Measurements from ENCODE around the gene ZKSCAN7. TPM values are rescaled to one million over a fixed set of nuclear protein-coding genes. Genes with fewer than 3 reads are reported as not detected.
"Not testable (repeated sequence)": the region's sequence is repeated elsewhere in the genome, so short reads cannot be mapped to it uniquely, and the experiment has no call there.

ZKSCAN7 gene
- polyA plus RNA-seq, 1 donor (not counting 4 experiments of a cell fraction or from before 2014, with no cell fraction given), result 1.6 TPM

- FAIRE-seq, result no peak
- dilution Hi-C loops (cut with MboI; ENCODE audit: extremely low pct_ligation_motif_present, low sequenced_read_pairs), result no loop called here
Observed at GRCh38 chr3:44529927-44530326, 25.1 kb upstream of the ZKSCAN7 start.

GRCh38 chr3:44530911-44531310 lies 24.1 kb upstream of the ZKSCAN7 start:
- H3K4me1 ChIP-seq (ENCODE audit: control insufficient read depth, extremely low read depth, insufficient read depth, low read length), result no peaks in the 10 kb centered on the region
- H3K4me3 ChIP-seq (ENCODE audit: control insufficient read depth in 2 of 3, extremely low read depth in 1 of 3, insufficient read depth in 2 of 3, low read depth in 1 of 3, low read length in 3 of 3), result no peak overlapping the region
- H3K9me3 ChIP-seq (ENCODE audit: control insufficient read depth, low read depth, low read length), result no peaks in the 10 kb centered on the region
- H3K79me2 ChIP-seq (ENCODE audit: control insufficient read depth, insufficient read depth, low read length), result no peaks in the 10 kb centered on the region
- no peak overlapping the region for H2AFZ ChIP-seq (ENCODE audit: control insufficient read depth, low read length)
- no peak overlapping the region for H3K4me2 ChIP-seq (ENCODE audit: control insufficient read depth, extremely low read depth, insufficient read depth, low read depth, low read length)
- TF ChIP-seq CTCF (optimal IDR thresholded peaks at IDR 0.05 in 1 of 3, IDR thresholded peaks at IDR 0.05 in 1 of 3, conservative IDR thresholded peaks at IDR 0.05 in 1 of 3; ENCODE audit: extremely low read depth in 1 of 3, insufficient read depth in 2 of 3, low read length in 3 of 3) (no peak), EZH2 (IDR thresholded peaks at IDR 0.05; ENCODE audit: low read length) (no peak)
- DNase-seq (ENCODE audit: low read depth, low spot score), result no peak
- no peaks in the 10 kb centered on the region for H3K36me3 ChIP-seq (ENCODE audit: control insufficient read depth in 2 of 2, extremely low read depth in 1 of 2, insufficient read depth in 2 of 2, low read length in 2 of 2)
- FAIRE-seq, result no peak
- dilution Hi-C loops (cut with MboI; ENCODE audit: extremely low pct_ligation_motif_present, low sequenced_read_pairs), result no loop called here
- H4K20me1 ChIP-seq (ENCODE audit: control insufficient read depth, extremely low read depth, insufficient read depth, low read length), result no peaks in the 10 kb centered on the region
- H3K9ac ChIP-seq (ENCODE audit: control insufficient read depth, extremely low read depth, insufficient read depth, low read length), result no peak overlapping the region
- H3K9me1 ChIP-seq (ENCODE audit: control insufficient read depth, extremely low read depth, insufficient read depth, low read length), result no peaks in the 10 kb centered on the region
- H3K27ac ChIP-seq (ENCODE audit: control insufficient read depth, insufficient read depth, low read length), result no peak overlapping the region
- H3K27me3 ChIP-seq (ENCODE audit: control insufficient read depth, extremely low read depth, insufficient read depth, low read length), result no peaks in the 10 kb centered on the region

More at GRCh38 chr3:44529927-44530326, 25.1 kb upstream of the ZKSCAN7 start:
- Histone ChIP-seq H2AFZ (ENCODE audit: control insufficient read depth, low read length) (no peak overlapping the region), H3K9me3 (ENCODE audit: control insufficient read depth, low read depth, low read length) (no peaks in the 10 kb centered on the region), H3K4me2 (ENCODE audit: control insufficient read depth, extremely low read depth, insufficient read depth, low read depth, low read length) (no peak overlapping the region), H3K9ac (ENCODE audit: control insufficient read depth, extremely low read depth, insufficient read depth, low read length) (no peak overlapping the region), H3K79me2 (ENCODE audit: control insufficient read depth, insufficient read depth, low read length) (no peaks in the 10 kb centered on the region), H3K4me1 (ENCODE audit: control insufficient read depth, extremely low read depth, insufficient read depth, low read length) (no peaks in the 10 kb centered on the region), H3K4me3 (ENCODE audit: control insufficient read depth in 2 of 3, extremely low read depth in 1 of 3, insufficient read depth in 2 of 3, low read depth in 1 of 3, low read length in 3 of 3) (no peak overlapping the region), H3K36me3 (ENCODE audit: control insufficient read depth in 2 of 2, extremely low read depth in 1 of 2, insufficient read depth in 2 of 2, low read length in 2 of 2) (no peaks in the 10 kb centered on the region), H4K20me1 (ENCODE audit: control insufficient read depth, extremely low read depth, insufficient read depth, low read length) (no peaks in the 10 kb centered on the region), H3K9me1 (ENCODE audit: control insufficient read depth, extremely low read depth, insufficient read depth, low read length) (no peaks in the 10 kb centered on the region), H3K27ac (ENCODE audit: control insufficient read depth, insufficient read depth, low read length) (no peak overlapping the region), H3K27me3 (ENCODE audit: control insufficient read depth, extremely low read depth, insufficient read depth, low read length) (peaks cover 2% of the 10 kb centered on the region)
- DNase-seq (ENCODE audit: low read depth, low spot score), result no peak
- TF ChIP-seq CTCF (optimal IDR thresholded peaks at IDR 0.05 in 1 of 3, IDR thresholded peaks at IDR 0.05 in 1 of 3, conservative IDR thresholded peaks at IDR 0.05 in 1 of 3; ENCODE audit: extremely low read depth in 1 of 3, insufficient read depth in 2 of 3, low read length in 3 of 3) (peak; percentile 24 to 45 (median 36)), EZH2 (IDR thresholded peaks at IDR 0.05; ENCODE audit: low read length) (no peak)

GRCh38 chr3:44534659-44535058 lies 20.3 kb upstream of the ZKSCAN7 start:
- dilution Hi-C loops (cut with MboI; ENCODE audit: extremely low pct_ligation_motif_present, low sequenced_read_pairs); H3K4me1 ChIP-seq (ENCODE audit: control insufficient read depth, extremely low read depth, insufficient read depth, low read length); H3K9me3 ChIP-seq (ENCODE audit: control insufficient read depth, low read depth, low read length); H4K20me1 ChIP-seq (ENCODE audit: control insufficient read depth, extremely low read depth, insufficient read depth, low read length); FAIRE-seq; H3K4me2 ChIP-seq (ENCODE audit: control insufficient read depth, extremely low read depth, insufficient read depth, low read depth, low read length); H3K36me3 ChIP-seq (ENCODE audit: control insufficient read depth in 2 of 2, extremely low read depth in 1 of 2, insufficient read depth in 2 of 2, low read length in 2 of 2); DNase-seq (ENCODE audit: low read depth, low spot score); H3K9me1 ChIP-seq (ENCODE audit: control insufficient read depth, extremely low read depth, insufficient read depth, low read length); H3K79me2 ChIP-seq (ENCODE audit: control insufficient read depth, insufficient read depth, low read length); H3K4me3 ChIP-seq (ENCODE audit: control insufficient read depth in 2 of 3, extremely low read depth in 1 of 3, insufficient read depth in 2 of 3, low read depth in 1 of 3, low read length in 3 of 3); H2AFZ ChIP-seq (ENCODE audit: control insufficient read depth, low read length); H3K27me3 ChIP-seq (ENCODE audit: control insufficient read depth, extremely low read depth, insufficient read depth, low read length); H3K9ac ChIP-seq (ENCODE audit: control insufficient read depth, extremely low read depth, insufficient read depth, low read length); H3K27ac ChIP-seq (ENCODE audit: control insufficient read depth, insufficient read depth, low read length): not testable (repeated sequence)

All from keratinocyte (primary cell).